ENCODE measurements around the gene ACOX3.

The ACOX3 gene

GRCh38 chr4:8321220-8321619 lies 119.3 kb downstream of the ACOX3 start:
- no peak for DNase-seq (ENCODE audit: low spot score)
- no peak for TF ChIP-seq CTCF (IDR thresholded peaks at IDR 0.05; ENCODE audit: borderline replicate concordance, control extremely low read depth, extremely low read depth, insufficient read depth, missing control alignments)
- in situ Hi-C loops (cut with MboI; ENCODE audit: low sequenced_read_pairs, unreplicated experiment), result no loop called here

- in situ Hi-C loops (cut with MboI; ENCODE audit: low sequenced_read_pairs, unreplicated experiment), result no loop called here
- DNase-seq (ENCODE audit: low spot score), result no peak
These were observed 120.2 kb downstream of the ACOX3 start for GRCh38 chr4:8320386-8320750.

GRCh38 chr4:8319731-8320385 lies 120.7 kb downstream of the ACOX3 start:
- no peak for DNase-seq (ENCODE audit: low spot score)
- in situ Hi-C loops (cut with MboI; ENCODE audit: low sequenced_read_pairs, unreplicated experiment), result no loop called here
- no peak for TF ChIP-seq CTCF (IDR thresholded peaks at IDR 0.05; ENCODE audit: borderline replicate concordance, control extremely low read depth, extremely low read depth, insufficient read depth, missing control alignments)

More at GRCh38 chr4:8320386-8320750, 120.2 kb downstream of the ACOX3 start:
- no peak for TF ChIP-seq CTCF (IDR thresholded peaks at IDR 0.05; ENCODE audit: borderline replicate concordance, control extremely low read depth, extremely low read depth, insufficient read depth, missing control alignments)

- in situ Hi-C loops (cut with MboI; ENCODE audit: low sequenced_read_pairs, unreplicated experiment), result no loop called here
- no peak for TF ChIP-seq CTCF (IDR thresholded peaks at IDR 0.05; ENCODE audit: borderline replicate concordance, control extremely low read depth, extremely low read depth, insufficient read depth, missing control alignments)
- no peak for DNase-seq (ENCODE audit: low spot score)
These were observed 121.5 kb downstream of the ACOX3 start for GRCh38 chr4:8319061-8319460.

GRCh38 chr4:8318509-8318908 lies 122.0 kb downstream of the ACOX3 start:
- no peak for TF ChIP-seq CTCF (IDR thresholded peaks at IDR 0.05; ENCODE audit: borderline replicate concordance, control extremely low read depth, extremely low read depth, insufficient read depth, missing control alignments)
- in situ Hi-C loops (cut with MboI; ENCODE audit: low sequenced_read_pairs, unreplicated experiment), result no loop called here
- DNase-seq (ENCODE audit: low spot score), result no peak

- no peak for TF ChIP-seq CTCF (IDR thresholded peaks at IDR 0.05; ENCODE audit: borderline replicate concordance, control extremely low read depth, extremely low read depth, insufficient read depth, missing control alignments)
- in situ Hi-C loops (cut with MboI; ENCODE audit: low sequenced_read_pairs, unreplicated experiment), result no loop called here
- no peak for DNase-seq (ENCODE audit: low spot score)
These were observed 123.0 kb downstream of the ACOX3 start for GRCh38 chr4:8317474-8317873.
